Glutamatergic neuron (in vitro differentiated cells): ENCODE measurements around the gene TMEM94. TPM values are rescaled to one million over a fixed set of nuclear protein-coding genes. Genes with fewer than 3 reads are reported as not detected.

Source experiments
- DNase-seq: peaks from one replicate; pipeline ENCODE4 v3.0.0; 2022
- H3K27ac Mint-ChIP-seq: one replicate; pipeline ENCODE4 v1.8.0; 2020; ENCODE audit warnings: mild to moderate bottlenecking, mixed read lengths, inconsistent platforms; ENCODE audit not compliant: unreplicated experiment
- H3K27me3 Mint-ChIP-seq: one replicate; pipeline ENCODE4 v1.8.0; 2020; ENCODE audit warnings: mild to moderate bottlenecking, moderate library complexity, mixed read lengths, inconsistent platforms; ENCODE audit not compliant: unreplicated experiment
- H3K36me3 Mint-ChIP-seq: one replicate; pipeline ENCODE4 v1.8.0; 2020; ENCODE audit warnings: mild to moderate bottlenecking, mixed read lengths, inconsistent platforms; ENCODE audit not compliant: unreplicated experiment
- H3K4me1 Mint-ChIP-seq: one replicate; pipeline ENCODE4 v1.8.0; 2020; ENCODE audit warnings: mild to moderate bottlenecking, low read depth, mixed read lengths, inconsistent platforms; ENCODE audit not compliant: unreplicated experiment
- H3K4me3 Mint-ChIP-seq: one replicate; pipeline ENCODE4 v1.8.0; 2020; ENCODE audit warnings: mild to moderate bottlenecking, mixed read lengths, inconsistent platforms; ENCODE audit not compliant: unreplicated experiment
- H3K9me3 Mint-ChIP-seq: one replicate; pipeline ENCODE4 v1.8.0; 2020; ENCODE audit warnings: mild to moderate bottlenecking, moderate library complexity, mixed read lengths, inconsistent platforms; ENCODE audit not compliant: unreplicated experiment
- CTCF ChIP-seq: fragments of 200-600 bp; sonication (generic); IDR thresholded peaks from one replicate; pipeline ENCODE4 v1.5.0; 2021; ENCODE audit not compliant: partially characterized antibody, unreplicated experiment
- total RNA-seq: library from RNA; stranded (reverse); fragmentation: NEBNext Ultra II Directional; extraction: Animal tissue kit (Norgen Biotek cat#: 25700); gene quantifications from one replicate; pipeline ENCODE4 v1.2.1, GENCODE V29; 2021; ENCODE audit not compliant: unreplicated experiment

The TMEM94 gene
- total RNA-seq, 1 donor from 2014 or later, result 117 TPM

GRCh38 chr17:75499313-75500022 lies 43.0 kb downstream of the TMEM94 start:
- peaks cover 5% of the 10 kb centered on the region for H3K9me3 Mint-ChIP-seq
- H3K4me3 Mint-ChIP-seq, result no peak overlapping the region
- peaks cover 2% of the 10 kb centered on the region for H3K27me3 Mint-ChIP-seq
- no peak for DNase-seq
- TF ChIP-seq CTCF, result no peak
- H3K27ac Mint-ChIP-seq, result no peak overlapping the region
- H3K36me3 Mint-ChIP-seq, result no peaks in the 10 kb centered on the region
- peaks cover under 1% of the 10 kb centered on the region for H3K4me1 Mint-ChIP-seq

DNA sequence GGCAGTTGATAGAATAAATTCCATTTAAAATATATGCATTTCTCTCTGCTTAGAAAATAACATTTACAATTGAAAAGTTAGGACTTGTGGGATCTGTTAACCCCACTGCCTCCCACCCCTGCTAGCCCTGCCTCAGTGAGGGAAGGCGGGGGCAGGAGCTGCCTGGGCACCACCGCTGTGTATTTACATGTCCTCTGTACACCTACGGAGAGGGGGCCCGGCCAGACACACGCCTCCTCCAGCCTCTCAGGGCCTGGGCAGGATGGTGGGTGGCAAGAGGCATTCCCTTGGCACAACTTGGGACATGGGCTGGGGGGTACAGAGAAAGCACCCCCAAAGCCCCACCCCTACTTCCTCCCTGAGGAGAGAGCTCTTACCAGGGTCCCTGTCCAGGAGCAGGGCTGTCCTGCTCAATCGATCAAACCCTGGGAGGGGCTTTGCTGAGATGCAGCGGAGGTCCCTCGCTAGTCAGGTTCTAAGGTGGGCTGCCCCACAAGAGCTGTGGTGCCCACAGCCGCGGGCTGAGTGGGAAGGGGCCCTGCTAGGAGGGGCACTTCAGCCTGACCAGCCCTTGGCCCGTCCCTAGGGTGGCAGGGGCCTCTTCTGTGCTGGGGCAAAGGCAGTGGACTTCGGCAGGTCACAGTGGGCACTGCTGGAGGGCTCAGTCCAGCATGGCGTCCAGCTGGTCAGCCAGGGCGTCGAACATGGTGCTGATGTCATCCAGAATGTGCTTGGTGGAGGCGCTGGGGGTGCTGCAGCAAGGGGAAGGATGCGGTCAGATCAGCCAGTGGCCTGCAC lies 44.2 kb downstream of the TMEM94 start:
- no peak overlapping the region for H3K4me3 Mint-ChIP-seq
- no peak for TF ChIP-seq CTCF
- peaks cover 5% of the 10 kb centered on the region for H3K9me3 Mint-ChIP-seq
- peaks cover 2% of the 10 kb centered on the region for H3K27me3 Mint-ChIP-seq
- no peaks in the 10 kb centered on the region for H3K4me1 Mint-ChIP-seq
- no peak overlapping the region for H3K27ac Mint-ChIP-seq
- H3K36me3 Mint-ChIP-seq, result no peaks in the 10 kb centered on the region
- no peak for DNase-seq

DNA sequence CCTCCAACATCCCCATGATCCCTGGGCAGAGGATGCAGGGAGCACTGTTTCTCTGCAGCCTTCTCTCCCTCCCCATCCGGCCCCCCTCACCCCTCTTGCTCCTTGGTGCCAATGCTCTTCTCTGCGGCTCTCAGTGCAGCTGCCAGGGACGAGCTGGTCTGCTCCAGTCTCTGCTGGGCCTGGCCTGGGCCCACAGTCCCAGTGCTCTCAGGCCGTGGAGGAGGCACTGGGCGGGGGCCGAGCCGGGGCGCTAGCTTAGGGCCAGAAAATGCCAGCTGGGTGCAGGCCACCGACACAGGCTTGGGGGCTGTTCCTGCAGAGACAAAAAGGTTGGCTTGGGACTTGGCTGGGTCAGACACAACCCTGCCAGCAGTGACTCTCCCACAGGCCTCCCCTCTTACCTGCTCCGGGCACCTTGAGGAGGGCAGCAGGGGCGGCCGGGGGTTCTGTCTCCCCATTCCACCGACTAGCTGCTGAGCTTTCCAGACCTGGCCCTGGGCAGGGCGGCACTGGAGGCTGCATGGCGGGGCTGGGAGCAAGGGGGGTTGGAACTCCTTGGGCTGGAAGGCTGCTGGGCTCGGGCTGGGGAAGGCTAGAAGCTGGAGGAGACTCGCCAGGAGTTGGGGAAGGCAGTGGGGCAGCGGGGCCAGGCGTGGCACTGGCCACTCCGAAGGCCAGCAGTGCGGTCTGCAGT lies 45.1 kb downstream of the TMEM94 start:
- Mint-ChIP-seq H3K4me1 (no peaks in the 10 kb centered on the region), H3K27ac (no peak overlapping the region), H3K36me3 (no peaks in the 10 kb centered on the region), H3K9me3 (peaks cover 5% of the 10 kb centered on the region), H3K4me3 (no peak overlapping the region), H3K27me3 (peaks cover 2% of the 10 kb centered on the region)
- no peak for DNase-seq
- TF ChIP-seq CTCF, result no peak

GRCh38 chr17:75502072-75502720 lies 45.8 kb downstream of the TMEM94 start:
- no peak for TF ChIP-seq CTCF
- peaks cover 3% of the 10 kb centered on the region for H3K9me3 Mint-ChIP-seq

More at GRCh38 chr17:75502072-75502720, 45.8 kb downstream of the TMEM94 start:
- Mint-ChIP-seq H3K27ac (no peak overlapping the region), H3K4me3 (no peak overlapping the region), H3K27me3 (peaks cover 2% of the 10 kb centered on the region), H3K36me3 (no peaks in the 10 kb centered on the region), H3K4me1 (no peaks in the 10 kb centered on the region)
- no peak for DNase-seq
